ENCODE data around the gene PSMD4.

- TF ChIP-seq REST (IDR thresholded peaks at IDR 0.05; ENCODE audit: low read depth) (no peak), USF1 (IDR thresholded peaks at IDR 0.05) (no peak)
These were observed 33.4 kb downstream of the PSMD4 start for GRCh38 chr1:151287767-151288500.

Data from Ishikawa (cell line).